Panc1 (cell line): ENCODE results near the gene PCSK5. TPM values are rescaled to one million over a fixed set of nuclear protein-coding genes. Genes with fewer than 3 reads are reported as not detected.

Experiments
- ATAC-seq: fragments of 200-7000 bp; cut with Tn5 transposase; 2 replicates; pipeline ENCODE4 v1.9.1; 2020; ENCODE audit warnings: mild to moderate bottlenecking, moderate library complexity
- BruUV-seq: library from RNA; stranded (reverse); fragments of 400-500 nt; replicated peaks from 2 replicates; lab custom pipeline; 2021; lab: Mats Ljungman, UMichigan
- CTCF ChIA-PET: fragments of 300-600 bp; sonication (Branson Sonifier 250); formaldehyde crosslinking; loops from one replicate; lab custom pipeline; 2022; ENCODE audit warnings: antibody characterized with exemption; lab: Charles Lee
- POLR2A ChIA-PET: fragments of 300-600 bp; sonication (Branson Sonifier 250); formaldehyde crosslinking; loops from one replicate; lab custom pipeline; 2022; ENCODE audit warnings: antibody characterized with exemption; lab: Charles Lee
- DNase-seq: peaks from one replicate; pipeline ENCODE4 v3.0.0-alpha.2; 2010; ENCODE audit warnings: low read depth, low spot score
- H3K27ac ChIP-seq: 2 replicates; pipeline ENCODE4 v1.5.1; 2011; ENCODE audit warnings: mild to moderate bottlenecking, low read length, inconsistent platforms
- H3K27me3 ChIP-seq: fragments of 200-500 bp; sonication (Bioruptor generic); 2 replicates; pipeline ENCODE4 v1.6.0; 2014; ENCODE audit warnings: low read length, inconsistent platforms; ENCODE audit not compliant: control insufficient read depth, insufficient read depth
- H3K36me3 ChIP-seq: fragments of 200-500 bp; sonication (Bioruptor generic); 2 replicates; pipeline ENCODE4 v1.5.1; 2014; ENCODE audit warnings: inconsistent platforms, mild to moderate bottlenecking, low read length, moderate library complexity; ENCODE audit not compliant: control insufficient read depth, insufficient read depth
- H3K4me1 ChIP-seq: 2 replicates; pipeline ENCODE4 v1.5.1; 2011; ENCODE audit warnings: inconsistent platforms, mild to moderate bottlenecking, low read length, moderate library complexity; ENCODE audit not compliant: control insufficient read depth, insufficient read depth
- H3K4me3 ChIP-seq, 2 experiments: 2 replicates each; pipeline ENCODE4 v1.5.1; 2011 to 2012; ENCODE audit warnings: low read depth in 2 of 2, low read length in 2 of 2, mild to moderate bottlenecking in 2 of 2, inconsistent platforms in 1 of 2, moderate library complexity in 1 of 2
- H3K9me3 ChIP-seq: fragments of 200-500 bp; sonication (Bioruptor generic); 2 replicates; pipeline ENCODE4 v1.5.1; 2014; ENCODE audit warnings: low read depth, mild to moderate bottlenecking, inconsistent platforms, low read length, moderate library complexity; ENCODE audit not compliant: control insufficient read depth, insufficient read depth
- POLR2AphosphoS5 ChIP-seq: IDR thresholded peaks from 2 replicates; pipeline ENCODE4 v1.6.1; 2012; ENCODE audit warnings: mild to moderate bottlenecking, low read depth, low read length, moderate library complexity
- SIN3A ChIP-seq: IDR thresholded peaks from 2 replicates; pipeline ENCODE4 v1.6.1; 2012; ENCODE audit warnings: low read depth, mild to moderate bottlenecking, low read length, moderate library complexity, borderline replicate concordance; ENCODE audit not compliant: insufficient read depth
- TCF7L2 ChIP-seq: IDR thresholded peaks from 2 replicates; pipeline ENCODE4 v1.6.1; 2011; ENCODE audit warnings: mild to moderate bottlenecking, low read depth, low read length, inconsistent platforms
- in situ Hi-C: cut with HindIII; loops from 2 replicates; pipeline ENCODE4 v1.10.0; 2016; ENCODE audit warnings: low sequenced_read_pairs, low pct_unique_long_range_greater_than_20kb
- intact Hi-C: fragments of 100-400 bp; cut with micrococcal nuclease; formaldehyde crosslinking; loops from one replicate; pipeline ENCODE4 v1.10.0; 2022; ENCODE audit not compliant: unreplicated experiment
- total RNA-seq: library from RNA; stranded (reverse); gene quantifications from one replicate; pipeline ENCODE4 v1.2.1, GENCODE V29; 2021; ENCODE audit not compliant: unreplicated experiment
- TF ChIP-seq, protein P1 (sequence below), 2 experiments: IDR thresholded peaks; 2 replicates each; pipeline ENCODE4 v1.6.1; 2011 to 2012; ENCODE audit warnings: low read depth in 2 of 2, control low read depth in 1 of 2, low read length in 1 of 2, mild to moderate bottlenecking in 1 of 2, moderate library complexity in 1 of 2; ENCODE audit not compliant: insufficient read depth in 1 of 2
- TF ChIP-seq, protein P2 (sequence below): fragments of 450-650 bp; IDR thresholded peaks from 2 replicates; pipeline ENCODE4 v1.5.1; 2017; ENCODE audit warnings: mild to moderate bottlenecking

Gene PCSK5
- total RNA-seq, 1 experiment from 2014 or later: 0.21 TPM

DNA sequence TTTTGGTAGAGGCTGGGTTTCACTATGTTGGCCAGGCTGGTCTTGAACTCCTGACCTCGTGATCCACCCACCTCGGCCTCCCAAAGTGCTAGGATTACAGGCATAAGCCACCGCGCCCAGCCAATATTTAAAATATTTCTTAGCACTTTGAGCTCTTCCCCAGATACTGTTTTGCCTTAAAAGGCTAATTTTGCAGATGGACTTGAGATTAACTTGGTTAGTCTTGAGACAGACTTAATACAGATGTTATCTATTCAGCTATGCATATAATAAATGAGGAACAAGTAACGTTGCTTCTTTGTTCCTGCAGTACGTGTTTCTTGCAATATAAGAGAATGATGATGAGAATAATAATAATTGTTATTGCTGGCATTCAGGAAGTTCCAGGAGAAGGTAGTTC, 56.3 kb downstream of the PCSK5 start:
- Histone ChIP-seq H3K4me3 (no peak overlapping the region), H3K4me1 (no peaks in the 10 kb centered on the region), H3K27ac (no peak overlapping the region), H3K9me3 (no peaks in the 10 kb centered on the region), H3K36me3 (no peaks in the 10 kb centered on the region), H3K27me3 (no peaks in the 10 kb centered on the region)
- ATAC-seq (no peak), DNase-seq (no peak)
- in situ Hi-C loops: no loop called here
- POLR2A ChIA-PET: no interaction called here
- BruUV-seq: no TSS peak
- CTCF ChIA-PET: no interaction called here
- TF ChIP-seq POLR2AphosphoS5 (no peak), SIN3A (no peak), TCF7L2 (no peak)
- TF ChIP-seq, protein P1, sequence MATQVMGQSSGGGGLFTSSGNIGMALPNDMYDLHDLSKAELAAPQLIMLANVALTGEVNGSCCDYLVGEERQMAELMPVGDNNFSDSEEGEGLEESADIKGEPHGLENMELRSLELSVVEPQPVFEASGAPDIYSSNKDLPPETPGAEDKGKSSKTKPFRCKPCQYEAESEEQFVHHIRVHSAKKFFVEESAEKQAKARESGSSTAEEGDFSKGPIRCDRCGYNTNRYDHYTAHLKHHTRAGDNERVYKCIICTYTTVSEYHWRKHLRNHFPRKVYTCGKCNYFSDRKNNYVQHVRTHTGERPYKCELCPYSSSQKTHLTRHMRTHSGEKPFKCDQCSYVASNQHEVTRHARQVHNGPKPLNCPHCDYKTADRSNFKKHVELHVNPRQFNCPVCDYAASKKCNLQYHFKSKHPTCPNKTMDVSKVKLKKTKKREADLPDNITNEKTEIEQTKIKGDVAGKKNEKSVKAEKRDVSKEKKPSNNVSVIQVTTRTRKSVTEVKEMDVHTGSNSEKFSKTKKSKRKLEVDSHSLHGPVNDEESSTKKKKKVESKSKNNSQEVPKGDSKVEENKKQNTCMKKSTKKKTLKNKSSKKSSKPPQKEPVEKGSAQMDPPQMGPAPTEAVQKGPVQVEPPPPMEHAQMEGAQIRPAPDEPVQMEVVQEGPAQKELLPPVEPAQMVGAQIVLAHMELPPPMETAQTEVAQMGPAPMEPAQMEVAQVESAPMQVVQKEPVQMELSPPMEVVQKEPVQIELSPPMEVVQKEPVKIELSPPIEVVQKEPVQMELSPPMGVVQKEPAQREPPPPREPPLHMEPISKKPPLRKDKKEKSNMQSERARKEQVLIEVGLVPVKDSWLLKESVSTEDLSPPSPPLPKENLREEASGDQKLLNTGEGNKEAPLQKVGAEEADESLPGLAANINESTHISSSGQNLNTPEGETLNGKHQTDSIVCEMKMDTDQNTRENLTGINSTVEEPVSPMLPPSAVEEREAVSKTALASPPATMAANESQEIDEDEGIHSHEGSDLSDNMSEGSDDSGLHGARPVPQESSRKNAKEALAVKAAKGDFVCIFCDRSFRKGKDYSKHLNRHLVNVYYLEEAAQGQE (IDR thresholded peaks at IDR 0.05; ENCODE audit: insufficient read depth in 1 of 2, low read depth in 2 of 2, low read length in 1 of 2): no peak
- TF ChIP-seq, protein P2, sequence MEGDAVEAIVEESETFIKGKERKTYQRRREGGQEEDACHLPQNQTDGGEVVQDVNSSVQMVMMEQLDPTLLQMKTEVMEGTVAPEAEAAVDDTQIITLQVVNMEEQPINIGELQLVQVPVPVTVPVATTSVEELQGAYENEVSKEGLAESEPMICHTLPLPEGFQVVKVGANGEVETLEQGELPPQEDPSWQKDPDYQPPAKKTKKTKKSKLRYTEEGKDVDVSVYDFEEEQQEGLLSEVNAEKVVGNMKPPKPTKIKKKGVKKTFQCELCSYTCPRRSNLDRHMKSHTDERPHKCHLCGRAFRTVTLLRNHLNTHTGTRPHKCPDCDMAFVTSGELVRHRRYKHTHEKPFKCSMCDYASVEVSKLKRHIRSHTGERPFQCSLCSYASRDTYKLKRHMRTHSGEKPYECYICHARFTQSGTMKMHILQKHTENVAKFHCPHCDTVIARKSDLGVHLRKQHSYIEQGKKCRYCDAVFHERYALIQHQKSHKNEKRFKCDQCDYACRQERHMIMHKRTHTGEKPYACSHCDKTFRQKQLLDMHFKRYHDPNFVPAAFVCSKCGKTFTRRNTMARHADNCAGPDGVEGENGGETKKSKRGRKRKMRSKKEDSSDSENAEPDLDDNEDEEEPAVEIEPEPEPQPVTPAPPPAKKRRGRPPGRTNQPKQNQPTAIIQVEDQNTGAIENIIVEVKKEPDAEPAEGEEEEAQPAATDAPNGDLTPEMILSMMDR: no peak
- intact Hi-C loops: no loop called here

DNA sequence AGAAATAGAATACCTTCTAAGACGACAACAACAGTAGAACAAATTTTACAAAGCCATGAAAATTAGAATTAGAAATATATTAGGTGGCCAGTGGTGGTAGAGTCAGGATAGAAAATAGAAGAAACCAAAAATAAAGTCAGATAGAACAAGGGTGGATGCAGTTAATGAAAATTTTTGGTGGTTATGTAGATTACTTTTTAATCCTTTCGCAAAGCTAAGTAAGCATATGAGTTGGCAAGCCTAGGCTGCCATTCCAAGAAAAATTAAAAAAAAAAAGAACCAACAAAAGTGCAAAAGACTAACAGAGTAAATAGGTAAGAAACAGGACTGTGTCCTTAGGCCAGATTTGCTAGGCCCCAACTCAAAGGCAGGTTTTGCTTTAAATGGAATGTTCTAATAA, 56.8 kb downstream of the PCSK5 start:
- H3K27me3 ChIP-seq: no peaks in the 10 kb centered on the region
- TF ChIP-seq POLR2AphosphoS5 (no peak), TCF7L2 (no peak), SIN3A (no peak)
- TF ChIP-seq, protein P1 (IDR thresholded peaks at IDR 0.05; ENCODE audit: insufficient read depth in 1 of 2, low read depth in 2 of 2, low read length in 1 of 2): no peak
- TF ChIP-seq, protein P2: no peak
- H3K9me3 ChIP-seq: no peaks in the 10 kb centered on the region
- BruUV-seq: no TSS peak
- intact Hi-C loops: no loop called here
- no peaks in the 10 kb centered on the region for H3K36me3 ChIP-seq
- ATAC-seq (no peak), DNase-seq (no peak)
- H3K27ac ChIP-seq: no peak overlapping the region
- H3K4me1 ChIP-seq: no peaks in the 10 kb centered on the region
- no peak overlapping the region for H3K4me3 ChIP-seq
- in situ Hi-C loops: no loop called here
- ChIA-PET CTCF (no interaction called here), POLR2A (no interaction called here)
